K562 (cell line): Measurements from ENCODE around the gene RSRC1. TPM values are rescaled to one million over a fixed set of nuclear protein-coding genes. Genes with fewer than 3 reads are reported as not detected.

Source experiments
- ADNP ChIP-seq: fragments of 200-800 bp; sonication (Bioruptor generic); IDR thresholded peaks from 2 replicates; pipeline ENCODE4 v1.6.1; 2016; ENCODE audit warnings: missing genetic modification characterization, missing compliant biosample characterization
- ATF1 ChIP-seq, 2 experiments: fragments of 450-650 bp in 1 of 2; IDR thresholded peaks; 2 replicates each; pipeline ENCODE4 v1.6.1; 2016; ENCODE audit warnings: missing compliant biosample characterization in 1 of 2, missing genetic modification characterization in 1 of 2
- BCL6 ChIP-seq: fragments of 250-450 bp; sonication (Bioruptor Pico); IDR thresholded peaks from 2 replicates; pipeline ENCODE4 v1.4.0; 2020
- BHLHE40 ChIP-seq: IDR thresholded peaks from 2 replicates; pipeline ENCODE4 v1.6.1; 2011; ENCODE audit warnings: low read length, improper control_type of control experiment
- CBX3 ChIP-seq, 2 experiments: IDR thresholded peaks; 1 replicate in 1 of 2; 2 replicates in 1 of 2; pipeline ENCODE4 v1.6.1; 2012; ENCODE audit warnings: inconsistent platforms in 2 of 2, low read length in 2 of 2, borderline replicate concordance in 1 of 2, control low read depth in 1 of 2
- CTBP1 ChIP-seq: fragments of 450-650 bp; IDR thresholded peaks from 2 replicates; pipeline ENCODE4 v1.6.1; 2016; ENCODE audit warnings: borderline replicate concordance
- CXXC5 ChIP-seq: fragments of 250-450 bp; sonication (Bioruptor Pico); IDR thresholded peaks from 2 replicates; pipeline ENCODE4 v1.8.0; 2022; ENCODE audit warnings: inconsistent platforms, mild to moderate bottlenecking, moderate library complexity
- ELF1 ChIP-seq: fragments of 200-800 bp; sonication (Bioruptor generic); IDR thresholded peaks from 2 replicates; pipeline ENCODE4 v1.6.1; 2016; ENCODE audit warnings: missing genetic modification characterization, missing compliant biosample characterization
- NCOA1 ChIP-seq: fragments of 450-650 bp; IDR thresholded peaks from 2 replicates; pipeline ENCODE4 v1.6.1; 2016; ENCODE audit warnings: low read depth
- NFATC3 ChIP-seq: fragments of 450-650 bp; IDR thresholded peaks from 2 replicates; pipeline ENCODE4 v1.6.1; 2017; ENCODE audit warnings: mild to moderate bottlenecking
- POLR3G ChIP-seq: IDR thresholded peaks from 2 replicates; pipeline ENCODE4 v1.6.1; 2011; ENCODE audit not compliant: insufficient read length, insufficient replicate concordance; ENCODE audit errors: extremely low read depth
- SMAD4 ChIP-seq: fragments of 250-450 bp; sonication (Bioruptor Pico); conservative IDR thresholded peaks from 2 replicates; pipeline ENCODE4 v1.8.0; 2021; ENCODE audit warnings: inconsistent platforms, mild to moderate bottlenecking, moderate library complexity
- TCF3 ChIP-seq: sonication (generic); formaldehyde crosslinking; IDR thresholded peaks from 2 replicates; pipeline ENCODE4 v1.4.0; 2020; ENCODE audit warnings: mild to moderate bottlenecking, missing genetic modification reagents
- ZNF507 ChIP-seq: conservative IDR thresholded peaks from 2 replicates; pipeline ENCODE4 v1.6.1; 2017; ENCODE audit warnings: missing genetic modification characterization, missing compliant biosample characterization
- polyA plus RNA-seq, 8 experiments: library from polyadenylated mRNA; depleted of rRNA in 4 of 8; stranded (reverse) in 5 of 8; unstranded in 3 of 8; fragments of >200 nt; fragmentation: Nextera tagmentation in 2 of 8; fragmentation: Illumina TruSeq in 1 of 8; extraction: Ambion mirVana in 2 of 8; extraction: Trizol in 1 of 8; gene quantifications; 2 replicates each; pipeline versions ENCODE4 v1.2.1 to v1.2.3, GENCODE V29; 2011 to 2014; ENCODE audit warnings: inconsistent platforms in 1 of 8, missing spikeins in 1 of 8
- total RNA-seq, 7 experiments: library from RNA; depleted of rRNA in 6 of 7; stranded (reverse); fragments of >200 nt in 6 of 7; fragmentation: Illumina TruSeq in 2 of 7; extraction: Trizol in 2 of 7; gene quantifications; 2 replicates each; pipeline versions ENCODE4 v1.2.1 to v1.2.3, GENCODE V29; 2011 to 2021; ENCODE audit warnings: low replicate concordance in 1 of 7
- TF ChIP-seq, protein P1 (sequence below), 2 experiments: fragments of 150-350 bp in 1 of 2; IDR thresholded peaks; 2 replicates each; pipeline ENCODE4 v1.6.1; 2012 to 2016; ENCODE audit warnings: low read depth in 2 of 2, low read length in 2 of 2, mild to moderate bottlenecking in 1 of 2, moderate library complexity in 1 of 2
- TF ChIP-seq, protein P2 (sequence below): fragments of 200-800 bp; sonication (Bioruptor generic); IDR thresholded peaks from 2 replicates; pipeline ENCODE4 v1.6.1; 2017; ENCODE audit warnings: missing genetic modification characterization, missing compliant biosample characterization
- TF ChIP-seq, protein P3 (sequence below): sonication (generic); formaldehyde crosslinking; IDR thresholded peaks from 2 replicates; pipeline ENCODE4 v1.8.0; 2022; ENCODE audit warnings: missing genetic modification reagents, mild to moderate bottlenecking, borderline replicate concordance
- TF ChIP-seq, protein P4 (sequence below): fragments of 450-650 bp; formaldehyde crosslinking; IDR thresholded peaks from 2 replicates; pipeline ENCODE4 v1.4.0; 2022; ENCODE audit warnings: mild to moderate bottlenecking, moderate library complexity

Gene RSRC1
- total and polyA plus RNA-seq, 9 of the 15 experiments (the other 6 are each of a cell fraction or from before 2014, with no cell fraction given): 19.3 to 128 (median 75.5) TPM

DNA sequence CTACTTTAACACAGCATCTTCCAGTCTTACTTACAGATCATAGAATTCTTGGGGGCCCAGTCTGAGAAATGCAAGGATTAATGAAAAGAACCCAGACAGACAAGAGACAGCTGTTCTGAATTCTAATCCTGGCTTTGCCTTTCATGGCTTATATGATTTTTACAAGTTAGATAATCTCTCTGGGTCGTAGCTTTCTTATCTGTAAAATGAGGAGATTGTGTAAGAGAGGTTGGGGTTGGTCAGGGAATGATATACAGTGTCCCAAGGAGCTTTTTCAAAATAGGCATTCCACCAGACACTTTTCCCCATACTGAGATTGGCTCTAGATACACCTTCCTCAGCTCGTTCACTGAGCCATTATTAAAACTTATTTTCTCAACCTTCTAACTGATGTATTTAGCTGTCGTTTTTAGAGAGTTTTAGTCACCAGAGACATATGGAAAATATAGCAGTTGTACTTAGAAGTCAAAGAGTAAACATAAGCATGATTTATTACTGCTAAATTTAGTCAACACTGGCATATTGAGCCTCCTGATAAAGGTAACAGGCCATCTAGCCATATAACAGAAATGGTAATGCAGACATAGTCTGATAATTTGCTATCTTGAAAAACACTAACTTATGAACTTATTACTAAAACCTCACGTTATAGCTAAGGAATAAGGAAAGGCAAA, 298.1 kb downstream of the RSRC1 start (continued):
- TF ChIP-seq, protein P1, sequence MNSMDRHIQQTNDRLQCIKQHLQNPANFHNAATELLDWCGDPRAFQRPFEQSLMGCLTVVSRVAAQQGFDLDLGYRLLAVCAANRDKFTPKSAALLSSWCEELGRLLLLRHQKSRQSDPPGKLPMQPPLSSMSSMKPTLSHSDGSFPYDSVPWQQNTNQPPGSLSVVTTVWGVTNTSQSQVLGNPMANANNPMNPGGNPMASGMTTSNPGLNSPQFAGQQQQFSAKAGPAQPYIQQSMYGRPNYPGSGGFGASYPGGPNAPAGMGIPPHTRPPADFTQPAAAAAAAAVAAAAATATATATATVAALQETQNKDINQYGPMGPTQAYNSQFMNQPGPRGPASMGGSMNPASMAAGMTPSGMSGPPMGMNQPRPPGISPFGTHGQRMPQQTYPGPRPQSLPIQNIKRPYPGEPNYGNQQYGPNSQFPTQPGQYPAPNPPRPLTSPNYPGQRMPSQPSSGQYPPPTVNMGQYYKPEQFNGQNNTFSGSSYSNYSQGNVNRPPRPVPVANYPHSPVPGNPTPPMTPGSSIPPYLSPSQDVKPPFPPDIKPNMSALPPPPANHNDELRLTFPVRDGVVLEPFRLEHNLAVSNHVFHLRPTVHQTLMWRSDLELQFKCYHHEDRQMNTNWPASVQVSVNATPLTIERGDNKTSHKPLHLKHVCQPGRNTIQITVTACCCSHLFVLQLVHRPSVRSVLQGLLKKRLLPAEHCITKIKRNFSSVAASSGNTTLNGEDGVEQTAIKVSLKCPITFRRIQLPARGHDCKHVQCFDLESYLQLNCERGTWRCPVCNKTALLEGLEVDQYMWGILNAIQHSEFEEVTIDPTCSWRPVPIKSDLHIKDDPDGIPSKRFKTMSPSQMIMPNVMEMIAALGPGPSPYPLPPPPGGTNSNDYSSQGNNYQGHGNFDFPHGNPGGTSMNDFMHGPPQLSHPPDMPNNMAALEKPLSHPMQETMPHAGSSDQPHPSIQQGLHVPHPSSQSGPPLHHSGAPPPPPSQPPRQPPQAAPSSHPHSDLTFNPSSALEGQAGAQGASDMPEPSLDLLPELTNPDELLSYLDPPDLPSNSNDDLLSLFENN (IDR thresholded peaks at IDR 0.05; ENCODE audit: low read depth in 2 of 2, low read length in 2 of 2): peak in 1 of 2 experiments; percentile 76; a peak in 2 of 4 replicates
- TF ChIP-seq, protein P2, sequence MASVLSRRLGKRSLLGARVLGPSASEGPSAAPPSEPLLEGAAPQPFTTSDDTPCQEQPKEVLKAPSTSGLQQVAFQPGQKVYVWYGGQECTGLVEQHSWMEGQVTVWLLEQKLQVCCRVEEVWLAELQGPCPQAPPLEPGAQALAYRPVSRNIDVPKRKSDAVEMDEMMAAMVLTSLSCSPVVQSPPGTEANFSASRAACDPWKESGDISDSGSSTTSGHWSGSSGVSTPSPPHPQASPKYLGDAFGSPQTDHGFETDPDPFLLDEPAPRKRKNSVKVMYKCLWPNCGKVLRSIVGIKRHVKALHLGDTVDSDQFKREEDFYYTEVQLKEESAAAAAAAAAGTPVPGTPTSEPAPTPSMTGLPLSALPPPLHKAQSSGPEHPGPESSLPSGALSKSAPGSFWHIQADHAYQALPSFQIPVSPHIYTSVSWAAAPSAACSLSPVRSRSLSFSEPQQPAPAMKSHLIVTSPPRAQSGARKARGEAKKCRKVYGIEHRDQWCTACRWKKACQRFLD (CRISPR knock-in tag): 0 out of 2 replicates have a peak, but pooled peaks have one; percentile 41
- TF ChIP-seq, protein P3, sequence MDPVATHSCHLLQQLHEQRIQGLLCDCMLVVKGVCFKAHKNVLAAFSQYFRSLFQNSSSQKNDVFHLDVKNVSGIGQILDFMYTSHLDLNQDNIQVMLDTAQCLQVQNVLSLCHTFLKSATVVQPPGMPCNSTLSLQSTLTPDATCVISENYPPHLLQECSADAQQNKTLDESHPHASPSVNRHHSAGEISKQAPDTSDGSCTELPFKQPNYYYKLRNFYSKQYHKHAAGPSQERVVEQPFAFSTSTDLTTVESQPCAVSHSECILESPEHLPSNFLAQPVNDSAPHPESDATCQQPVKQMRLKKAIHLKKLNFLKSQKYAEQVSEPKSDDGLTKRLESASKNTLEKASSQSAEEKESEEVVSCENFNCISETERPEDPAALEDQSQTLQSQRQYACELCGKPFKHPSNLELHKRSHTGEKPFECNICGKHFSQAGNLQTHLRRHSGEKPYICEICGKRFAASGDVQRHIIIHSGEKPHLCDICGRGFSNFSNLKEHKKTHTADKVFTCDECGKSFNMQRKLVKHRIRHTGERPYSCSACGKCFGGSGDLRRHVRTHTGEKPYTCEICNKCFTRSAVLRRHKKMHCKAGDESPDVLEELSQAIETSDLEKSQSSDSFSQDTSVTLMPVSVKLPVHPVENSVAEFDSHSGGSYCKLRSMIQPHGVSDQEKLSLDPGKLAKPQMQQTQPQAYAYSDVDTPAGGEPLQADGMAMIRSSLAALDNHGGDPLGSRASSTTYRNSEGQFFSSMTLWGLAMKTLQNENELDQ (CRISPR knock-in tag): no peak
- no peak for TF ChIP-seq BCL6
- peak; percentile 81 for TF ChIP-seq NFATC3
- TF ChIP-seq CBX3 (IDR thresholded peaks at IDR 0.05; ENCODE audit: borderline replicate concordance in 1 of 2, low read length in 2 of 2): no peak
- TF ChIP-seq POLR3G: no peak
- TF ChIP-seq CXXC5: 0 out of 2 replicates have a peak, but pooled peaks have one; percentile 12
- TF ChIP-seq NCOA1: peak; percentile 55; the same call in 1 of the 2 replicates
- TF ChIP-seq BHLHE40: no peak
- peak; percentile 94 for TF ChIP-seq TCF3 (CRISPR knock-in tag)
- peak; percentile 86 for TF ChIP-seq ADNP (tag)
- no peak for TF ChIP-seq ATF1 (CRISPR knock-in tag; IDR thresholded peaks at IDR 0.05)
- no peak for TF ChIP-seq ATF1 (tag; IDR thresholded peaks at IDR 0.05)
- TF ChIP-seq, protein P4, sequence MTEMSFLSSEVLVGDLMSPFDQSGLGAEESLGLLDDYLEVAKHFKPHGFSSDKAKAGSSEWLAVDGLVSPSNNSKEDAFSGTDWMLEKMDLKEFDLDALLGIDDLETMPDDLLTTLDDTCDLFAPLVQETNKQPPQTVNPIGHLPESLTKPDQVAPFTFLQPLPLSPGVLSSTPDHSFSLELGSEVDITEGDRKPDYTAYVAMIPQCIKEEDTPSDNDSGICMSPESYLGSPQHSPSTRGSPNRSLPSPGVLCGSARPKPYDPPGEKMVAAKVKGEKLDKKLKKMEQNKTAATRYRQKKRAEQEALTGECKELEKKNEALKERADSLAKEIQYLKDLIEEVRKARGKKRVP (CRISPR knock-in tag): no peak
- no peak for TF ChIP-seq ELF1
- TF ChIP-seq ZNF507: no peak
- peak; percentile 71 for TF ChIP-seq SMAD4
- TF ChIP-seq CTBP1: peak; percentile 21; the same call in 1 of the 2 replicates
